Naive thymus-derived CD4-positive, alpha-beta T cell (primary cell): ENCODE measurements around the gene PALM3. TPM values are rescaled to one million over a fixed set of nuclear protein-coding genes. Genes with fewer than 3 reads are reported as not detected.

Experiments
- ATAC-seq: fragments of 150-1000 bp; cut with Tn5 transposase; 2 replicates; pipeline ENCODE4 v1.10.0; 2021; ENCODE audit warnings: mild to moderate bottlenecking, moderate library complexity
- CTCF ChIA-PET: fragments of 350-600 bp; sonication (Branson Sonifier 250); formaldehyde crosslinking; loops from one replicate; lab custom pipeline; 2021; ENCODE audit warnings: antibody characterized with exemption; lab: Charles Lee
- POLR2A ChIA-PET: fragments of 350-600 bp; sonication (Branson Sonifier 250); formaldehyde crosslinking; loops from one replicate; lab custom pipeline; 2021; ENCODE audit warnings: antibody characterized with exemption, inconsistent platforms; lab: Charles Lee
- DNase-seq, 9 donors: peaks; one replicate each; pipeline versions ENCODE4 v3.0.0 to v3.0.0-alpha.2; 2020 to 2022; ENCODE audit warnings: mixed read lengths in 1 of 9
- H3K27ac ChIP-seq: one replicate; pipeline ENCODE4 v1.7.0; 2013; ENCODE audit warnings: mild to moderate bottlenecking, low read depth, low read length, moderate library complexity
- H3K27me3 ChIP-seq, 2 donors: one replicate each; pipeline ENCODE4 v1.7.0; 2013; ENCODE audit warnings: low read length in 2 of 2, mild to moderate bottlenecking in 2 of 2, moderate library complexity in 2 of 2; ENCODE audit not compliant: control insufficient read depth in 2 of 2, insufficient read depth in 2 of 2
- H3K36me3 ChIP-seq, 3 experiments: 1 replicate in 2 of 3; 2 replicates in 1 of 3; pipeline ENCODE4 v1.7.0; 2013; ENCODE audit warnings: low read length in 3 of 3, mild to moderate bottlenecking in 3 of 3, moderate library complexity in 1 of 3; ENCODE audit not compliant: insufficient read depth in 3 of 3, control insufficient read depth in 2 of 3
- H3K4me1 ChIP-seq, 2 donors: one replicate each; pipeline ENCODE4 v1.7.0; 2013; ENCODE audit warnings: low read length in 2 of 2, mild to moderate bottlenecking in 2 of 2, moderate library complexity in 1 of 2; ENCODE audit not compliant: control insufficient read depth in 2 of 2, insufficient read depth in 2 of 2
- H3K4me3 ChIP-seq: 2 replicates; pipeline ENCODE4 v1.7.0; 2013; ENCODE audit warnings: mild to moderate bottlenecking, low read length
- H3K9me3 ChIP-seq, 3 experiments: 1 replicate in 2 of 3; 2 replicates in 1 of 3; pipeline ENCODE4 v1.7.0; 2013; ENCODE audit warnings: low read length in 3 of 3; ENCODE audit not compliant: control insufficient read depth in 2 of 3
- H3K27ac Mint-ChIP-seq, 9 donors: one replicate each; pipeline ENCODE4 v1.8.0; 2020 to 2022; ENCODE audit warnings: mixed read lengths in 9 of 9, mild to moderate bottlenecking in 8 of 9, moderate library complexity in 5 of 9, inconsistent platforms in 2 of 9
- H3K27me3 Mint-ChIP-seq, 5 donors: one replicate each; pipeline ENCODE4 v1.8.0; 2021 to 2022; ENCODE audit warnings: mixed read lengths in 5 of 5, mild to moderate bottlenecking in 1 of 5
- H3K36me3 Mint-ChIP-seq, 5 donors: one replicate each; pipeline ENCODE4 v1.8.0; 2020 to 2022; ENCODE audit warnings: mixed read lengths in 5 of 5, mild to moderate bottlenecking in 3 of 5, inconsistent platforms in 1 of 5
- H3K4me1 Mint-ChIP-seq, 7 donors: one replicate each; pipeline ENCODE4 v1.8.0; 2020 to 2022; ENCODE audit warnings: mixed read lengths in 7 of 7, mild to moderate bottlenecking in 3 of 7, inconsistent platforms in 1 of 7
- H3K4me3 Mint-ChIP-seq, 10 donors: one replicate each; pipeline ENCODE4 v1.8.0; 2020 to 2022; ENCODE audit warnings: mild to moderate bottlenecking in 10 of 10, mixed read lengths in 10 of 10, moderate library complexity in 6 of 10, inconsistent platforms in 2 of 10
- H3K9me3 Mint-ChIP-seq, 11 donors: one replicate each; pipeline ENCODE4 v1.8.0; 2020 to 2022; ENCODE audit warnings: mixed read lengths in 11 of 11, mild to moderate bottlenecking in 4 of 11, inconsistent platforms in 1 of 11, moderate library complexity in 1 of 11
- intact Hi-C, 2 donors: fragments of 100-400 bp; cut with micrococcal nuclease; formaldehyde crosslinking; loops; one replicate each; pipeline ENCODE4 v1.15.1; 2023
- polyA plus RNA-seq, 2 donors: library from polyadenylated mRNA; unstranded; fragments of 300-500 nt; fragmentation: Illumina TruSeq; gene quantifications; one replicate each; pipeline ENCODE4 v1.2.3, GENCODE V29; 2021
- total RNA-seq, 6 experiments: library from RNA in 5 of 6; stranded (reverse) in 5 of 6; gene quantifications; 1 replicate in 5 of 6; 2 replicates in 1 of 6; pipeline ENCODE4 v1.2.3 and lab custom pipeline; 2021 to 2026

PALM3 gene
- total and polyA plus RNA-seq, 7 experiments from 2014 or later = 0.22 TPM; not detected in 6

GRCh38 chr19:14033946-14034345, 27.9 kb downstream of the PALM3 start:
- Histone ChIP-seq H3K27me3 (no peaks in the 10 kb centered on the region), H3K4me3 (no peak overlapping the region), H3K4me1 (peaks cover 16% of the 10 kb centered on the region in 2 donors), H3K9me3 (no peaks in the 10 kb centered on the region), H3K36me3 (peaks cover 0 to 40% (median 10%) of the 10 kb centered on the region in 3 experiments), H3K27ac (peak overlapping the region; percentile 40)
- Mint-ChIP-seq H3K27ac (peak overlapping the region; percentile 65 to 92 (median 80)), H3K4me1 (peaks cover 25 to 62% (median 37%) of the 10 kb centered on the region in 7 donors), H3K9me3 (peaks cover 0 to 1% (median 0%) of the 10 kb centered on the region in 11 donors), H3K36me3 (peaks cover 3 to 28% (median 9%) of the 10 kb centered on the region in 5 donors), H3K4me3 (peak overlapping the region; percentile 57 to 88 (median 68)), H3K27me3 (peaks cover 0 to 1% (median 0%) of the 10 kb centered on the region in 5 donors)
- intact Hi-C loops = loop anchor here (2.0 to 5.0 kb wide), 3 partner anchors 15 to 127 kb away; partner anchors contain the start of genes BRME1 (in 1 of the 2) and CC2D1A (in 1 of the 2)
- CTCF ChIA-PET = no interaction called here
- DNase-seq = no peak
- POLR2A ChIA-PET = interaction anchor here (0.6 to 7.9 kb wide), 5 partner anchors 27 to 257 kb away, joined by 3 to 162 read pairs (median 15); partner anchors contain the start of genes DCAF15 and RFX1
- no peak for ATAC-seq

GRCh38 chr19:14031719-14032480, 30.0 kb downstream of the PALM3 start, which contains the start of gene IL27RA:
TSS of gene IL27RA (plus strand) at chr19:14031762. CDS start at chr19:14031873, 111 bp downstream.
- peak; percentile 85 for ATAC-seq
- H3K27ac ChIP-seq = peak within 1 kb of the TSS; percentile 99
- H3K9me3 Mint-ChIP-seq = no peaks in the 10 kb centered on the region

GRCh38 chr19:14030997-14031718, 30.7 kb downstream of the PALM3 start:
- DNase-seq (peak in 3 of 9 donors; percentile 84 to 88 (median 87)), ATAC-seq (peak; percentile 88)
- H3K4me3 Mint-ChIP-seq = peak overlapping the region; percentile 88 to 97 (median 94)
- H3K36me3 ChIP-seq = peaks cover 0 to 16% (median 0%) of the 10 kb centered on the region in 3 experiments
- H3K4me1 Mint-ChIP-seq = peaks cover 21 to 49% (median 34%) of the 10 kb centered on the region in 7 donors
- H3K27me3 ChIP-seq = no peaks in the 10 kb centered on the region
- CTCF ChIA-PET = interaction anchor here (0.6 to 1.4 kb wide), 9 partner anchors 11 to 78 kb away, joined by 3 to 6 read pairs (median 3); partner anchors contain the start of gene RFX1
- peaks cover 3 to 13% (median 8%) of the 10 kb centered on the region in 5 donors for H3K36me3 Mint-ChIP-seq
- H3K9me3 ChIP-seq = no peaks in the 10 kb centered on the region
- H3K27me3 Mint-ChIP-seq = peaks cover 0 to 1% (median 0%) of the 10 kb centered on the region in 5 donors
- H3K9me3 Mint-ChIP-seq = no peaks in the 10 kb centered on the region
- peaks cover 16% of the 10 kb centered on the region in 2 donors for H3K4me1 ChIP-seq
- H3K27ac ChIP-seq = peak overlapping the region; percentile 99
- H3K27ac Mint-ChIP-seq = peak overlapping the region; percentile 92 to 97 (median 95)
- H3K4me3 ChIP-seq = peak overlapping the region; percentile 98
- POLR2A ChIA-PET = interaction anchor here (0.5 to 7.9 kb wide), 40 partner anchors 9 to 491 kb away, joined by 3 to 162 read pairs (median 4); partner anchors contain the start of genes ASF1B, BRME1, CC2D1A and DCAF15
- intact Hi-C loops = loop anchor here in 1 of 2 donors (5.0 kb wide), 1 partner anchor 124 kb away; the partner anchor contains the start of genes BRME1 and CC2D1A

More at GRCh38 chr19:14031719-14032480, 30.0 kb downstream of the PALM3 start, which contains the start of gene IL27RA:
- Mint-ChIP-seq H3K27ac (peak within 1 kb of the TSS; percentile 92 to 97 (median 95)), H3K36me3 (peaks cover 3 to 17% (median 9%) of the 10 kb centered on the region in 5 donors), H3K4me3 (peak within 1 kb of the TSS; percentile 88 to 97 (median 94)), H3K27me3 (peaks cover 0 to 1% (median 0%) of the 10 kb centered on the region in 5 donors), H3K4me1 (peaks cover 21 to 52% (median 36%) of the 10 kb centered on the region in 7 donors)
- H3K4me3 ChIP-seq = peak within 1 kb of the TSS; percentile 98
- CTCF ChIA-PET = interaction anchor here (0.6 to 1.4 kb wide), 8 partner anchors 11 to 195 kb away, joined by 3 to 6 read pairs (median 4); partner anchors contain the start of gene RFX1
- H3K4me1 ChIP-seq = peaks cover 16% of the 10 kb centered on the region in 2 donors
- H3K27me3 ChIP-seq = no peaks in the 10 kb centered on the region
- peak; percentile 71 to 89 (median 87) for DNase-seq
- peaks cover 0 to 23% (median 3%) of the 10 kb centered on the region in 3 experiments for H3K36me3 ChIP-seq
- POLR2A ChIA-PET = interaction anchor here (0.5 to 7.9 kb wide), 43 partner anchors 10 to 490 kb away, joined by 3 to 162 read pairs (median 4); partner anchors contain the start of genes ASF1B, BRME1, CC2D1A and DCAF15
- no peaks in the 10 kb centered on the region for H3K9me3 ChIP-seq
- intact Hi-C loops = loop anchor here (1.0 to 5.0 kb wide), 10 partner anchors 9 to 152 kb away; partner anchors contain the start of genes DCAF15 (in 2 of the 2), RFX1 (in 2 of the 2), BRME1 (in 1 of the 2) and CC2D1A (in 1 of the 2)

- H3K9me3 ChIP-seq = no peaks in the 10 kb centered on the region
- intact Hi-C loops = no loop called here
- H3K27me3 ChIP-seq = no peaks in the 10 kb centered on the region
- ChIA-PET POLR2A (interaction anchor here (0.6 to 7.9 kb wide), 4 partner anchors 22 to 137 kb away, joined by 3 to 162 read pairs (median 3); partner anchors contain the start of gene RFX1), CTCF (interaction anchor here (1.2 kb wide), 1 partner anchor 19 kb away, joined by 3 read pairs; no protein-coding TSS in a partner anchor)
- Mint-ChIP-seq H3K27me3 (peaks cover 0 to 1% (median 0%) of the 10 kb centered on the region in 5 donors), H3K9me3 (no peaks in the 10 kb centered on the region), H3K4me1 (peaks cover 17 to 39% (median 30%) of the 10 kb centered on the region in 7 donors), H3K27ac (peak overlapping the region; percentile 6 to 92 (median 74)), H3K36me3 (peaks cover under 1 to 6% (median 2%) of the 10 kb centered on the region in 5 donors), H3K4me3 (peak overlapping the region in 3 of 10 donors; percentile 1 to 47 (median 13))
- H3K4me3 ChIP-seq = no peak overlapping the region
- peaks cover 0 to 8% (median 0%) of the 10 kb centered on the region in 3 experiments for H3K36me3 ChIP-seq
- peaks cover 14 to 16% of the 10 kb centered on the region in 2 donors for H3K4me1 ChIP-seq
- no peak overlapping the region for H3K27ac ChIP-seq
- no peak for DNase-seq
- no peak for ATAC-seq
These were observed 33.0 kb downstream of the PALM3 start for GRCh38 chr19:14028901-14029300.

GRCh38 chr19:14027856-14028450, 33.9 kb downstream of the PALM3 start, which contains the start of gene RLN3:
TSS of gene RLN3 (plus strand) at chr19:14028148. CDS start at chr19:14028205, 57 bp downstream.
- intact Hi-C loops = no loop called here
- ChIA-PET POLR2A (interaction anchor here (0.6 to 7.9 kb wide), 4 partner anchors 8 to 58 kb away, joined by 3 to 162 read pairs (median 4); partner anchors contain the start of gene RFX1), CTCF (interaction anchor here (0.5 to 0.6 kb wide), 3 partner anchors 8 to 125 kb away, joined by 3 to 5 read pairs (median 3); no protein-coding TSS in a partner anchor)
- Mint-ChIP-seq H3K27me3 (peaks cover 0 to 1% (median 0%) of the 10 kb centered on the region in 5 donors), H3K9me3 (no peaks in the 10 kb centered on the region), H3K36me3 (peaks cover 0 to 5% (median 0%) of the 10 kb centered on the region in 5 donors), H3K4me3 (peak within 1 kb of the TSS in 3 of 10 donors; percentile 1 to 47 (median 38)), H3K4me1 (peaks cover 14 to 45% (median 34%) of the 10 kb centered on the region in 7 donors), H3K27ac (peak within 1 kb of the TSS; percentile 25 to 92 (median 74))
- Histone ChIP-seq H3K27ac (no peak within 1 kb of the TSS), H3K4me3 (no peak within 1 kb of the TSS), H3K9me3 (no peaks in the 10 kb centered on the region), H3K4me1 (peaks cover 11 to 14% of the 10 kb centered on the region in 2 donors), H3K36me3 (peaks cover 0 to 8% (median 0%) of the 10 kb centered on the region in 3 experiments), H3K27me3 (no peaks in the 10 kb centered on the region)
- no peak for DNase-seq
- ATAC-seq = no peak
